NT2/D1 (cell line): ENCODE measurements around the gene FUNDC2.

ENCODE experiments used
- DNase-seq: peaks from one replicate; pipeline ENCODE4 v3.0.0-alpha.2; 2011; ENCODE audit warnings: low read depth, low spot score
- H3K27me3 ChIP-seq: 2 replicates; pipeline ENCODE4 v1.6.0; 2011; ENCODE audit warnings: mild to moderate bottlenecking; ENCODE audit not compliant: insufficient read length, insufficient read depth
- H3K36me3 ChIP-seq: 2 replicates; pipeline ENCODE4 v1.6.1; 2011; ENCODE audit warnings: mild to moderate bottlenecking, low read length, mixed read lengths; ENCODE audit not compliant: insufficient read depth, insufficient read length
- H3K4me1 ChIP-seq: 2 replicates; pipeline ENCODE4 v1.5.1; 2011; ENCODE audit not compliant: insufficient read depth, insufficient read length
- H3K4me3 ChIP-seq: 2 replicates; pipeline ENCODE4 v1.5.1; 2011; ENCODE audit warnings: low read depth; ENCODE audit not compliant: insufficient read length
- H3K9ac ChIP-seq: 2 replicates; pipeline ENCODE4 v1.6.0; 2011; ENCODE audit warnings: low read depth; ENCODE audit not compliant: insufficient read length
- H3K9me3 ChIP-seq: 2 replicates; pipeline ENCODE4 v1.5.1; 2011; ENCODE audit warnings: mild to moderate bottlenecking, low read length; ENCODE audit not compliant: insufficient read depth
- SUZ12 ChIP-seq: IDR thresholded peaks from 2 replicates; pipeline ENCODE4 v1.6.1; 2011; ENCODE audit not compliant: insufficient read length, insufficient read depth; ENCODE audit errors: extremely low read depth
- YY1 ChIP-seq: IDR thresholded peaks from 2 replicates; pipeline ENCODE4 v1.6.1; 2011; ENCODE audit not compliant: insufficient read length, insufficient read depth
- ZNF274 ChIP-seq: IDR thresholded peaks from 2 replicates; pipeline ENCODE4 v1.6.1; 2011; ENCODE audit warnings: mild to moderate bottlenecking, low read depth, low read length

Gene FUNDC2

GRCh38 chrX:155086202-155086840, 59.7 kb downstream of the FUNDC2 start:
- TF ChIP-seq YY1 (no peak), SUZ12 (no peak), ZNF274 (no peak)
- Histone ChIP-seq H3K27me3 (no peaks in the 10 kb centered on the region), H3K9me3 (no peaks in the 10 kb centered on the region), H3K36me3 (peaks cover 19% of the 10 kb centered on the region), H3K4me1 (no peaks in the 10 kb centered on the region), H3K4me3 (no peak overlapping the region), H3K9ac (no peak overlapping the region)
- DNase-seq, result peak; percentile 18

- Histone ChIP-seq H3K9me3 (no peaks in the 10 kb centered on the region), H3K4me1 (no peaks in the 10 kb centered on the region), H3K9ac (no peak overlapping the region), H3K27me3 (no peaks in the 10 kb centered on the region), H3K36me3 (peaks cover 19% of the 10 kb centered on the region), H3K4me3 (no peak overlapping the region)
- TF ChIP-seq ZNF274 (no peak), SUZ12 (no peak), YY1 (no peak)
- no peak for DNase-seq
Observed at GRCh38 chrX:155086961-155087735, 60.5 kb downstream of the FUNDC2 start.

- Histone ChIP-seq H3K27me3 (no peaks in the 10 kb centered on the region), H3K9me3 (no peaks in the 10 kb centered on the region), H3K9ac (no peak overlapping the region), H3K4me3 (no peak overlapping the region), H3K36me3 (peaks cover 11% of the 10 kb centered on the region), H3K4me1 (no peaks in the 10 kb centered on the region)
- TF ChIP-seq ZNF274 (no peak), YY1 (no peak), SUZ12 (no peak)
- no peak for DNase-seq
Observed at GRCh38 chrX:155094468-155095061, 67.9 kb downstream of the FUNDC2 start.

GRCh38 chrX:155105919-155106318, 79.3 kb downstream of the FUNDC2 start:
- DNase-seq, result no peak
- TF ChIP-seq YY1 (no peak), SUZ12 (no peak), ZNF274 (no peak)
- Histone ChIP-seq H3K9ac (no peak overlapping the region), H3K9me3 (no peaks in the 10 kb centered on the region), H3K4me3 (no peak overlapping the region), H3K36me3 (no peaks in the 10 kb centered on the region), H3K4me1 (no peaks in the 10 kb centered on the region), H3K27me3 (no peaks in the 10 kb centered on the region)

GRCh38 chrX:155108427-155108826, 81.8 kb downstream of the FUNDC2 start:
- TF ChIP-seq ZNF274, result no peak
- TF ChIP-seq SUZ12, result no peak
- no peak for TF ChIP-seq YY1
- Histone ChIP-seq H3K4me3 (no peak overlapping the region), H3K9ac (no peak overlapping the region), H3K36me3 (no peaks in the 10 kb centered on the region), H3K9me3 (no peaks in the 10 kb centered on the region), H3K27me3 (no peaks in the 10 kb centered on the region), H3K4me1 (no peaks in the 10 kb centered on the region)
- DNase-seq, result no peak
